ENCODE results near the gene CNGA3.
"Not testable (repeated sequence)": the region's sequence is repeated elsewhere in the genome, so short reads cannot be mapped to it uniquely, and the experiment has no call there.

CNGA3 gene

GRCh38 chr2:98405301-98405700, 59.0 kb downstream of the CNGA3 start:
- DNase-seq: no peak

DNA sequence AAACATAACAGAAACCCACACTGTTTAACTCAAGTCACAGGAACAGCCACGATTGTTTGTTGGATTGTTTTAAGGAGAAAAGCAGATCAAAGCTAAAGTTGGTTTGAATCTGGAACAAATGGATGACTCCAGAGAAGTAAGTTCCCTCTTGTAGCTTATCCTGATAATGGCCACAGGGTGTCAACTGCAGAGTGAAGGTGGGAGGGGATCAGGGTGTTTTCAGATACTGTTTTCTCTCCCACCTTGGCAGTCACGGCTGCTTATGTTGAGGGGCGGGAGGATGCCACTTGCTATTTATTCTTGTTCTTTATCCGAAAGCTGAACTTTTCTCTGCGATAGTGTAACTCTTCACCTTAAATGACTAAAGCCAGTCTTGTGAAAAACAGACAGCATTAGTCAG, 61.9 kb downstream of the CNGA3 start:
- no peak for DNase-seq

DNA sequence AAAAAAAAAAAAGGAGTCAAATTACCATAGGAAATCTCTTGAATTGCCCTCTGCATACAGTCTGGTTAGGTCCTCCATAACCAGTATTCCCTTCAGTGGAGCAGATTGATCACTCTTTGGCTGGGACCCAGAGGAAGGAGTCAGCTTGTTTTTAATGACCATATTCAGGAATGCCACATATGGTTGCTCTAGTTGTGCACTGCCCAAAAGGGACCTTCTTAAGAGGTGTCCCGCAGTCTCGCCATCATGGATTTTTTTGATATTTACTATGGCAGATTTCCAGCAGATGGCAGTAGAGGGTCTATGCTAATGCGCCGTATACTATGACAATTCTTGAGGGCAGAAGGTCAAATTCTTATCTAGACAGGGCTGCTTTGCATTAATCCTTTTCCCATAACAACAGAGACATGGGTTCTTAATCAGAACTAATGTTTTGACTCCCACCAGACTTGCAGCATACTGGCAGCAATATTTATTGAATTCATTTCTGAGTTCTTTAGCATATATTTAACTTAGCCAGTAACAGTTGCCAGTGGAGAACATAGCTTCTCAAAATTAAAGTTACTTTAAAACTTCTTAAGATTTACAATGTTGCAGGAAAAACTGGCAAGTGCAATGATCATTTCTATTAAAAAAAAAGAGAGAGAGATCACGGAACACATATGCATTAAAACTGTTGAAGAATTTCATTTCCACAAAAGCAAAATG, 66.6 kb downstream of the CNGA3 start:
- DNase-seq: peak; percentile 11

DNA sequence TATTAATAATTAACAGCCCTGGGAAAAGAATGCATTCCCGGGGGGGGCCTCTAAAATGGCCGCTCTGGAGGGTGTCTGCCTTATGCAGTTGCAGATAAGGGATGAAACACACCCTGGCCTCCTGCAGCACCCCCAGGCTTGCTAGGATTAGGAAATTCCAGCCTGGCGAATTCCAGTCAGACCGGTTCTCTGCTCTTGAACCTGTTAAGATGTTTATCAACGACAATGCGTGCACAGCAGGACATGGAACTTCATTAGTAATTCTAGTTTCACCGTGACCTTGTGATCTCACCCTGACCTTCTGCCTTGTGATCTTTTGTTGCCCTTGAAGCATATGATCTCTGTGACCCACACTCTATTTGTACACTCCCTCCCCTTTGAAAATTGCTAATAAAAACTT, 68.0 kb downstream of the CNGA3 start:
- DNase-seq: not testable (repeated sequence)

DNA sequence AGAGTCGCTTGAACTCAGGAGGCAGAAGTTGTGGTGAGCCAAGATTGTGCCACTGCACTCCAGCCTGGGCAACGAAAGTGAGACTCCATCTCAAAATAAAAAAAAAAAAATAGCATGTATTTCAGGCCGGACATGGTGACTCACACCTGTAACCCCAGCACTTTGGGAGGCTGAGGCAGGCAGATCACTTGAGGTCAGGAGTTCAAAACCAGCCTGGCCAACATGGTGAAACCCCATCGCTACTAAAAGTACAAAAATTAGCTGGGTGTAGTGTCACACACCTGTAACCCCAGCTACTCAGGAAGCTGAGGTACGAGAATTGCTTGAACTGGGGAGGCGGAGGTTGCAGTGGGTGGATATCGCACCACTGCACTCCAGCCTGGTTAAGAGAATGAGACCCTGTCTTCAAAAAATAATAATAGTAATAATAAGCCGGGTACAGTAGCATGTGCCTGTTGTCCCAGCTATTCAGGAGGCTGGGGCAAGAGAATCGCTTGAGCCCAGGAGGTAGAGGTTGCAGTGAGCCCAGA, 69.5 kb downstream of the CNGA3 start:
- DNase-seq: not testable (repeated sequence)

DNA sequence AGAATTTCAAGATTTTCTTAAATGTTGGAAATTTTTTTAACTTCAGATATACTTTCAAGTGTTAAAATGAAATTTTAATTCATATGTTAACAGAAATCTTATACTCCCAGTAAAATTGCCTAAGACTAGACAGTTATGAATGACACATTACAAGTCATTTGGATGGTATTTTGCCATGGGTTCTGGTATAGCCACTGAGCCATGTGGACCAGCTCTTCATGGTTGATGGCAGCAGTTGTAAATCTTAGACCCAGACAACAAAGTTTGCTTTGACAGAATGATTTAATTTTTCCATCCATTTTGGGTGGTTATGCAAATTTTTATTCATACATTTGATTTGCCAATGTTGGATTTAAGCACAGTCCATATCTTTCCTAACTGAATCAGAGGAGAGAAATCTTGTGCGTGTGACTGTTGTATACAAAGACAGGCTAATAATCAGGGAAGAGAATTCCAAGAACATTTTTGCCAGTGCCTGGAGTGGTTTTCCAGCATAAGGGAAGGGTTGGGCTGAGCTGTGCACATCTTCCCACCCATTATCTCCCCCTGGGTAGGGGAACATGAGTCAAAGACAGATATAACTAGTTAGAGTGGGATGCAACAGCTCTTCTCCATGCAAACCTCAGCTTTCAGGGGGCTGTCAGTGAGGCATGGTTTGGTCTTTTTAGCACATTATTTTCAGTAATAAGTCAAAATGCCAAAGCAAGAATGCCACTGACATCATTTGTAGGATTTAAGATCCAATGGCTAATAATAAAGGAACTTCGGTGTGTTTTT, 70.3 kb downstream of the CNGA3 start:
- DNase-seq: no peak

- DNase-seq: no peak
Measured at GRCh38 chr2:98419544-98419943, 73.3 kb downstream of the CNGA3 start.

GRCh38 chr2:98419977-98420725, 73.9 kb downstream of the CNGA3 start:
- DNase-seq: no peak

DNA sequence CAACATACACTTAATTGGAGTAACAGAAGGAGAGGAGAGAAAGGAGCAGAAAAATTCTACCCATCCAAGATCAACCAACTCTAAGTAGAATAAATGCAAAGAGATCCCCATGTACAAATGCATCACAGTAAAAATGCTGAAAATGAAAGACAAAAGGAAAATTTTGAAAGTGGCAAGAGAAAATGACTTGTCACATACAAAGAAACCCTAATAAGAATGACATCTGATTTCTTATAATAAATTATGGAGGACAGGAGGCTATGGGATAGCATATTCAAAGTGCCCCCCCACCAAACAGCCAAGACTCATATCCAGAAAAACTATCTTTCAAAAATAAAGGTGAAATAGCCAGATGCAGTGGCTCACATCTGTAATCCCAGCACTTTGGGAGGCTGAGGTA, 76.2 kb downstream of the CNGA3 start:
- no peak for DNase-seq

GRCh38 chr2:98426771-98427170, 80.5 kb downstream of the CNGA3 start:
- DNase-seq: no peak

GRCh38 chr2:98432145-98432544, 85.9 kb downstream of the CNGA3 start:
- DNase-seq: no peak

GRCh38 chr2:98433363-98433964, 87.2 kb downstream of the CNGA3 start:
- DNase-seq: no peak

GRCh38 chr2:98434492-98434891, 88.2 kb downstream of the CNGA3 start:
- DNase-seq: no peak

GRCh38 chr2:98435670-98436069, 89.4 kb downstream of the CNGA3 start:
- DNase-seq: not testable (repeated sequence)

DNA sequence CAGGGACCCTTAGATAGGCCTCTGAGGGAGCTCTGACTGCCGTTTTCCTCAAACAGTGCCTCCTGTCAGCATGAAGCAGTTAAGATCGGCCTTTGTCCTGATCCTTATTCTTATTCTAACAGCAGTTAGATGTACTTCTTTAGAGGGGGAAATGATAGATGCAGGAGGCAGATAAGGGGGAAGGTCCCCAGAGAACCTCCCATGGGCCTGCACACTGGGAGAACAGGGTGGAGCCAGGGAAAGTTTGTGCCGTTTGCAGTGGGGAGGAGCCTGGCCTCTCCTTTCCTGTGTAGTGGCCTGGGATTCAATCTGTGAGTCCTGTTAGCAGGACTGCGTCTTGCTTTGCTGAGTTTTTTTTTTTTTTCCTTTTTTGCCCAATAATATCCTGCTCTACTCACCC, 90.5 kb downstream of the CNGA3 start:
- DNase-seq: no peak

GRCh38 chr2:98438190-98439133, 92.2 kb downstream of the CNGA3 start:
- DNase-seq: no peak

- no peak for DNase-seq
Measured at GRCh38 chr2:98441706-98442450, 95.6 kb downstream of the CNGA3 start.

- DNase-seq: no peak
Measured at GRCh38 chr2:98442488-98442887, 96.2 kb downstream of the CNGA3 start.

DNA sequence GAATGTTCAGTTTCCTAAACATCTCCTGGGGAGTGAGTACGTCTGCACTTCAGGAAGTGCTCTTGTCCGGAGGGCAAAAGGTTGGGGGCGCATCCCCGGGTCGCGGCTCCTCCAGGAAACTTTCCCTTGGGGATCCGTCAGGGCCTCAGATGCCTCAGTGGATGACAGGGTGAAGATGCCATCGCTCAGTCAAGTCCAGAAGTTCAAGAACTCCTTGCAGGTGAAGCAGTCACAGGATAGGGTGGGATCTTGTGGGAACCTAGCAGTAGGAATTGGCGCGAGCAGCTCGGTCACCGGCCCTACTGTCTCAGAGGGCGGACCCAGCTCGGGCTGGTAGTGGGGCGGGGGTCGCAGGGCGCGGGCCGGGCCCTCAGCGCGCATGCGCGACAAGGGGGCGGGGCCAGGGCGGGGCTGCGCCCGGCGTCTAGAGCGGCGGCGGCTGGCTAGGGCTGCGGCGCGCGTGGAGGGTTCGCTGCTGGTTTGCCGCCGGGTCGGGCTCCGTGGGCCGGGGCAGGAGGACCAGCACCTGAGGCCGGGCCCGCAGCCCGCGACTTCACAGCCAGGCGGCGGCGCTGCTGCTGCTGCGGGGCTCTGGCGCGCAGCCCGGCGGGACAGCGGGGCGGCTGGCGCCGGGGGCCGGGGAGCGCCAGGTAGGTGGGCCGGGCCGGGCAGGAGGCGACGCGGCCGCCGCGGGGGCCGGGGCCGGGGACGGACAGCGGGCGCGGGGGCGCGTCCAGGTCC, 98.3 kb downstream of the CNGA3 start, which contains the start of gene INPP4A:
Gene INPP4A (plus strand): TSS at position 423 of the 741 bp plus-strand sequence. CDS start 75,191 bp downstream, outside the sequence.
- DNase-seq: peak; percentile 39

DNA sequence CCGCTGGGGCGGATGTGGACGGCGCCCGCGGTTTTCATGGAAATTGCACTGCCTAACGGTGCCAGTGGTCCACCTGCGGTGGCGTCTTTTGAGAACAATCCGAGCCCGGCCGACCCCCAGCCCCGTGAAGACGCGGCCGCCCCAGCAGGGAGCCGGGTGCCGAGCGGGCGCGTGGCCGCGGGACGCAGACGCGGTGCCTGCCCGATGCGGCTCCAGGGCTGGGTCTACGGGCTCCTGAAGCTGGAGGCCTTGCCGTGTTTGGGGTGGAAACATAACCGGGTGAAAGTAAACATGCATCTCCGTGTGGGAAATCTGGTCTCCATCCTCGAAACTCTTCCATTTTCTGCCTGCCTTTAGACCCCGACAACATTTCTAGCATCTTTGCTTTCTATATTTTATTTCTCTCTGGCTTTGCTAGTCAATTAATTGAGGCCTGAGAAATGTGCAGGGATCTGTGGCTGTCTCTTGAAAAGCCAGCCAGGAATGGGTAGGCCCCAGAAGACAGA, 99.0 kb downstream of the CNGA3 start:
- no peak for DNase-seq

Measured in SHP77 treated with DMSO at 0.1 percent for 48 hours (cell line).